HepG2 (cell line): ENCODE results near the gene PRSS36. TPM values are rescaled to one million over a fixed set of nuclear protein-coding genes. Genes with fewer than 3 reads are reported as not detected.

ENCODE experiments used
- KDM1A ChIP-seq: IDR thresholded peaks from 2 replicates; pipeline ENCODE4 v1.6.1; 2016; ENCODE audit warnings: missing compliant biosample characterization
- MAZ ChIP-seq, 2 experiments: sonication (generic) in 1 of 2; formaldehyde crosslinking in 1 of 2; IDR thresholded peaks; 2 replicates each; pipeline versions ENCODE4 v1.5.0 to v1.6.1; 2012 to 2020; ENCODE audit warnings: low read depth in 2 of 2, mild to moderate bottlenecking in 2 of 2, borderline replicate concordance in 1 of 2, improper control_type of control experiment in 1 of 2, low read length in 1 of 2, missing genetic modification reagents in 1 of 2, moderate library complexity in 1 of 2
- NBN ChIP-seq: fragments of 450-650 bp; conservative IDR thresholded peaks from 2 replicates; pipeline ENCODE4 v1.6.1; 2017
- NCOA1 ChIP-seq: sonication (generic); formaldehyde crosslinking; IDR thresholded peaks from 2 replicates; pipeline ENCODE4 v1.9.0; 2021; ENCODE audit warnings: missing genetic modification reagents
- ZBTB42 ChIP-seq: sonication (generic); formaldehyde crosslinking; IDR thresholded peaks from 2 replicates; pipeline ENCODE4 v1.5.0; 2020; ENCODE audit warnings: mild to moderate bottlenecking, missing genetic modification reagents
- ZNF34 ChIP-seq: sonication (generic); formaldehyde crosslinking; IDR thresholded peaks from 2 replicates; pipeline ENCODE4 v1.4.0; 2020; ENCODE audit warnings: mild to moderate bottlenecking, missing genetic modification reagents, borderline replicate concordance
- ZSCAN20 ChIP-seq: sonication (generic); formaldehyde crosslinking; IDR thresholded peaks from 2 replicates; pipeline ENCODE4 v1.4.0; 2020; ENCODE audit warnings: missing genetic modification reagents, mild to moderate bottlenecking, borderline replicate concordance
- ZSCAN30 ChIP-seq: sonication (generic); formaldehyde crosslinking; IDR thresholded peaks from 2 replicates; pipeline ENCODE4 v1.5.0; 2020; ENCODE audit warnings: mild to moderate bottlenecking, missing genetic modification reagents
- polyA plus RNA-seq, 8 experiments: library from polyadenylated mRNA; depleted of rRNA in 3 of 8; stranded (reverse) in 7 of 8; unstranded in 1 of 8; fragments of >200 nt; fragmentation: Illumina TruSeq in 4 of 8; extraction: Trizol in 4 of 8; gene quantifications; 2 replicates each; pipeline versions ENCODE4 v1.2.1 to v1.2.3, GENCODE V29; 2011 to 2016; ENCODE audit warnings: low read depth in 4 of 8, missing spikeins in 1 of 8, mixed read lengths in 1 of 8; ENCODE audit not compliant: insufficient read depth in 1 of 8
- total RNA-seq, 5 experiments: library from RNA; depleted of rRNA; stranded (reverse); fragments of >200 nt; fragmentation: Illumina TruSeq; extraction: Trizol; gene quantifications; 2 replicates each; pipeline ENCODE4 v1.2.3, GENCODE V29; 2016; ENCODE audit warnings: low read depth in 1 of 5
- TF ChIP-seq, protein P1 (sequence below): sonication (generic); formaldehyde crosslinking; IDR thresholded peaks from 2 replicates; pipeline ENCODE4 v1.5.0; 2020; ENCODE audit warnings: missing genetic modification reagents
- TF ChIP-seq, protein P2 (sequence below): IDR thresholded peaks from 2 replicates; pipeline ENCODE4 v1.6.1; 2018; ENCODE audit warnings: missing genetic modification reagents, mild to moderate bottlenecking, missing compliant biosample characterization
- TF ChIP-seq, protein P3 (sequence below): IDR thresholded peaks from 2 replicates; pipeline ENCODE4 v1.6.1; 2016; ENCODE audit warnings: low read depth, borderline replicate concordance
- TF ChIP-seq, protein P4 (sequence below): IDR thresholded peaks from 2 replicates; pipeline ENCODE4 v1.6.1; 2016; ENCODE audit warnings: low read depth, missing genetic modification reagents, missing compliant biosample characterization
- TF ChIP-seq, protein P5 (sequence below): IDR thresholded peaks from 2 replicates; pipeline ENCODE4 v1.6.1; 2016; ENCODE audit warnings: mild to moderate bottlenecking
- TF ChIP-seq, protein P6 (sequence below): sonication (generic); formaldehyde crosslinking; IDR thresholded peaks from 2 replicates; pipeline ENCODE4 v1.4.0; 2020; ENCODE audit warnings: missing genetic modification reagents, borderline replicate concordance

The PRSS36 gene
- total and polyA plus RNA-seq, 2 of the 13 experiments (the other 11 are each of a cell fraction or from before 2014, with no cell fraction given): 1.5 to 2.1 TPM

DNA sequence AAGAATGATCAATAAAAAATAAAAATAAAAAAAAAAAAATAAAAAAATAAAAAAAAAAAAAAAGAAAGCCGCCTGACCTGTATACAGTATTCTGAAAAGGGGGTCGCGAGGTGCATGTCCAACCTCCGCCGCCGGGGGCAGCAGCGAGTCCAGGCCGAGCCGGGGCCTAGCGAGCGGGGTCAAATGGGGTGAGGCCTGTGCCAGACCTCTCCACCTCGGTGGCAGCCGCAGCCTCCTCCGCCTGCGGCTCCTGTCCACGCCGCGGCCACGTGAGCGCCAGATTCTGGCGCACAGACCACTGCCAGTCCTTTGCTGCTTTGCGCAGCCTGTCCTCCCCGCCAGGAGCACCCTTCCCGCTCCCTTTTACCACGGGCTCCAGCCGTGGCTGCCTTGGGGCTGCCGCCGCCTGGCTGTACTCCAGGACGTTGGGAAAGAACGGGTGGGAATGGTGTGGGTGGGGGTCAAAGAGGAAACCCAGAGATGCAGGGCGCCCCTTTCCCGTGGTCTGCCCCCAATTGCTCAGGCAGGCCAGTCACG, 44.1 kb downstream of the PRSS36 start (continued):
- TF ChIP-seq, protein P1, sequence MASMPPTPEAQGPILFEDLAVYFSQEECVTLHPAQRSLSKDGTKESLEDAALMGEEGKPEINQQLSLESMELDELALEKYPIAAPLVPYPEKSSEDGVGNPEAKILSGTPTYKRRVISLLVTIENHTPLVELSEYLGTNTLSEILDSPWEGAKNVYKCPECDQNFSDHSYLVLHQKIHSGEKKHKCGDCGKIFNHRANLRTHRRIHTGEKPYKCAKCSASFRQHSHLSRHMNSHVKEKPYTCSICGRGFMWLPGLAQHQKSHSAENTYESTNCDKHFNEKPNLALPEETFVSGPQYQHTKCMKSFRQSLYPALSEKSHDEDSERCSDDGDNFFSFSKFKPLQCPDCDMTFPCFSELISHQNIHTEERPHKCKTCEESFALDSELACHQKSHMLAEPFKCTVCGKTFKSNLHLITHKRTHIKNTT (CRISPR knock-in tag): no peak
- TF ChIP-seq NBN: no peak
- peak; percentile 100 for TF ChIP-seq NCOA1 (CRISPR knock-in tag)
- TF ChIP-seq, protein P2, sequence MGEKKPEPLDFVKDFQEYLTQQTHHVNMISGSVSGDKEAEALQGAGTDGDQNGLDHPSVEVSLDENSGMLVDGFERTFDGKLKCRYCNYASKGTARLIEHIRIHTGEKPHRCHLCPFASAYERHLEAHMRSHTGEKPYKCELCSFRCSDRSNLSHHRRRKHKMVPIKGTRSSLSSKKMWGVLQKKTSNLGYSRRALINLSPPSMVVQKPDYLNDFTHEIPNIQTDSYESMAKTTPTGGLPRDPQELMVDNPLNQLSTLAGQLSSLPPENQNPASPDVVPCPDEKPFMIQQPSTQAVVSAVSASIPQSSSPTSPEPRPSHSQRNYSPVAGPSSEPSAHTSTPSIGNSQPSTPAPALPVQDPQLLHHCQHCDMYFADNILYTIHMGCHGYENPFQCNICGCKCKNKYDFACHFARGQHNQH (CRISPR knock-in tag): peak; percentile 98
- TF ChIP-seq, protein P3, sequence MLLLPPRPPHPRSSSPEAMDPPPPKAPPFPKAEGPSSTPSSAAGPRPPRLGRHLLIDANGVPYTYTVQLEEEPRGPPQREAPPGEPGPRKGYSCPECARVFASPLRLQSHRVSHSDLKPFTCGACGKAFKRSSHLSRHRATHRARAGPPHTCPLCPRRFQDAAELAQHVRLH (CRISPR knock-in tag): peak; percentile 99; the same call in 1 of the 2 replicates
- TF ChIP-seq, protein P4, sequence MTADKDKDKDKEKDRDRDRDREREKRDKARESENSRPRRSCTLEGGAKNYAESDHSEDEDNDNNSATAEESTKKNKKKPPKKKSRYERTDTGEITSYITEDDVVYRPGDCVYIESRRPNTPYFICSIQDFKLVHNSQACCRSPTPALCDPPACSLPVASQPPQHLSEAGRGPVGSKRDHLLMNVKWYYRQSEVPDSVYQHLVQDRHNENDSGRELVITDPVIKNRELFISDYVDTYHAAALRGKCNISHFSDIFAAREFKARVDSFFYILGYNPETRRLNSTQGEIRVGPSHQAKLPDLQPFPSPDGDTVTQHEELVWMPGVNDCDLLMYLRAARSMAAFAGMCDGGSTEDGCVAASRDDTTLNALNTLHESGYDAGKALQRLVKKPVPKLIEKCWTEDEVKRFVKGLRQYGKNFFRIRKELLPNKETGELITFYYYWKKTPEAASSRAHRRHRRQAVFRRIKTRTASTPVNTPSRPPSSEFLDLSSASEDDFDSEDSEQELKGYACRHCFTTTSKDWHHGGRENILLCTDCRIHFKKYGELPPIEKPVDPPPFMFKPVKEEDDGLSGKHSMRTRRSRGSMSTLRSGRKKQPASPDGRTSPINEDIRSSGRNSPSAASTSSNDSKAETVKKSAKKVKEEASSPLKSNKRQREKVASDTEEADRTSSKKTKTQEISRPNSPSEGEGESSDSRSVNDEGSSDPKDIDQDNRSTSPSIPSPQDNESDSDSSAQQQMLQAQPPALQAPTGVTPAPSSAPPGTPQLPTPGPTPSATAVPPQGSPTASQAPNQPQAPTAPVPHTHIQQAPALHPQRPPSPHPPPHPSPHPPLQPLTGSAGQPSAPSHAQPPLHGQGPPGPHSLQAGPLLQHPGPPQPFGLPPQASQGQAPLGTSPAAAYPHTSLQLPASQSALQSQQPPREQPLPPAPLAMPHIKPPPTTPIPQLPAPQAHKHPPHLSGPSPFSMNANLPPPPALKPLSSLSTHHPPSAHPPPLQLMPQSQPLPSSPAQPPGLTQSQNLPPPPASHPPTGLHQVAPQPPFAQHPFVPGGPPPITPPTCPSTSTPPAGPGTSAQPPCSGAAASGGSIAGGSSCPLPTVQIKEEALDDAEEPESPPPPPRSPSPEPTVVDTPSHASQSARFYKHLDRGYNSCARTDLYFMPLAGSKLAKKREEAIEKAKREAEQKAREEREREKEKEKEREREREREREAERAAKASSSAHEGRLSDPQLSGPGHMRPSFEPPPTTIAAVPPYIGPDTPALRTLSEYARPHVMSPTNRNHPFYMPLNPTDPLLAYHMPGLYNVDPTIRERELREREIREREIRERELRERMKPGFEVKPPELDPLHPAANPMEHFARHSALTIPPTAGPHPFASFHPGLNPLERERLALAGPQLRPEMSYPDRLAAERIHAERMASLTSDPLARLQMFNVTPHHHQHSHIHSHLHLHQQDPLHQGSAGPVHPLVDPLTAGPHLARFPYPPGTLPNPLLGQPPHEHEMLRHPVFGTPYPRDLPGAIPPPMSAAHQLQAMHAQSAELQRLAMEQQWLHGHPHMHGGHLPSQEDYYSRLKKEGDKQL: peak; percentile 68; the same call in 1 of the 2 replicates
- peak; percentile 92 for TF ChIP-seq ZBTB42 (CRISPR knock-in tag)
- peak; percentile 70; the same call in 1 of the 2 replicates for TF ChIP-seq KDM1A (CRISPR knock-in tag)
- peak; percentile 94 for TF ChIP-seq ZSCAN20 (CRISPR knock-in tag)
- TF ChIP-seq, protein P5, sequence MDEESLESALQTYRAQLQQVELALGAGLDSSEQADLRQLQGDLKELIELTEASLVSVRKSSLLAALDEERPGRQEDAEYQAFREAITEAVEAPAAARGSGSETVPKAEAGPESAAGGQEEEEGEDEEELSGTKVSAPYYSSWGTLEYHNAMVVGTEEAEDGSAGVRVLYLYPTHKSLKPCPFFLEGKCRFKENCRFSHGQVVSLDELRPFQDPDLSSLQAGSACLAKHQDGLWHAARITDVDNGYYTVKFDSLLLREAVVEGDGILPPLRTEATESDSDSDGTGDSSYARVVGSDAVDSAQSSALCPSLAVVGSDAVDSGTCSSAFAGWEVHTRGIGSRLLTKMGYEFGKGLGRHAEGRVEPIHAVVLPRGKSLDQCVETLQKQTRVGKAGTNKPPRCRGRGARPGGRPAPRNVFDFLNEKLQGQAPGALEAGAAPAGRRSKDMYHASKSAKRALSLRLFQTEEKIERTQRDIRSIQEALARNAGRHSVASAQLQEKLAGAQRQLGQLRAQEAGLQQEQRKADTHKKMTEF (CRISPR knock-in tag): peak; percentile 99
- TF ChIP-seq, protein P6, sequence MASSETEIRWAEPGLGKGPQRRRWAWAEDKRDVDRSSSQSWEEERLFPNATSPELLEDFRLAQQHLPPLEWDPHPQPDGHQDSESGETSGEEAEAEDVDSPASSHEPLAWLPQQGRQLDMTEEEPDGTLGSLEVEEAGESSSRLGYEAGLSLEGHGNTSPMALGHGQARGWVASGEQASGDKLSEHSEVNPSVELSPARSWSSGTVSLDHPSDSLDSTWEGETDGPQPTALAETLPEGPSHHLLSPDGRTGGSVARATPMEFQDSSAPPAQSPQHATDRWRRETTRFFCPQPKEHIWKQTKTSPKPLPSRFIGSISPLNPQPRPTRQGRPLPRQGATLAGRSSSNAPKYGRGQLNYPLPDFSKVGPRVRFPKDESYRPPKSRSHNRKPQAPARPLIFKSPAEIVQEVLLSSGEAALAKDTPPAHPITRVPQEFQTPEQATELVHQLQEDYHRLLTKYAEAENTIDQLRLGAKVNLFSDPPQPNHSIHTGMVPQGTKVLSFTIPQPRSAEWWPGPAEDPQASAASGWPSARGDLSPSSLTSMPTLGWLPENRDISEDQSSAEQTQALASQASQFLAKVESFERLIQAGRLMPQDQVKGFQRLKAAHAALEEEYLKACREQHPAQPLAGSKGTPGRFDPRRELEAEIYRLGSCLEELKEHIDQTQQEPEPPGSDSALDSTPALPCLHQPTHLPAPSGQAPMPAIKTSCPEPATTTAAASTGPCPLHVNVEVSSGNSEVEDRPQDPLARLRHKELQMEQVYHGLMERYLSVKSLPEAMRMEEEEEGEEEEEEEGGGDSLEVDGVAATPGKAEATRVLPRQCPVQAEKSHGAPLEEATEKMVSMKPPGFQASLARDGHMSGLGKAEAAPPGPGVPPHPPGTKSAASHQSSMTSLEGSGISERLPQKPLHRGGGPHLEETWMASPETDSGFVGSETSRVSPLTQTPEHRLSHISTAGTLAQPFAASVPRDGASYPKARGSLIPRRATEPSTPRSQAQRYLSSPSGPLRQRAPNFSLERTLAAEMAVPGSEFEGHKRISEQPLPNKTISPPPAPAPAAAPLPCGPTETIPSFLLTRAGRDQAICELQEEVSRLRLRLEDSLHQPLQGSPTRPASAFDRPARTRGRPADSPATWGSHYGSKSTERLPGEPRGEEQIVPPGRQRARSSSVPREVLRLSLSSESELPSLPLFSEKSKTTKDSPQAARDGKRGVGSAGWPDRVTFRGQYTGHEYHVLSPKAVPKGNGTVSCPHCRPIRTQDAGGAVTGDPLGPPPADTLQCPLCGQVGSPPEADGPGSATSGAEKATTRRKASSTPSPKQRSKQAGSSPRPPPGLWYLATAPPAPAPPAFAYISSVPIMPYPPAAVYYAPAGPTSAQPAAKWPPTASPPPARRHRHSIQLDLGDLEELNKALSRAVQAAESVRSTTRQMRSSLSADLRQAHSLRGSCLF (CRISPR knock-in tag): peak; percentile 69; the same call in 1 of the 2 replicates
- TF ChIP-seq MAZ (IDR thresholded peaks at IDR 0.05; ENCODE audit: borderline replicate concordance, low read depth, low read length): no peak
- peak; percentile 97 for TF ChIP-seq MAZ (CRISPR knock-in tag; IDR thresholded peaks at IDR 0.05; ENCODE audit: low read depth)
- peak; percentile 73; the same call in 1 of the 2 replicates for TF ChIP-seq ZNF34
- no peak for TF ChIP-seq ZSCAN30
